Testis (tissue), 3 donors: ENCODE data around the gene ZBTB12. TPM values are rescaled to one million over a fixed set of nuclear protein-coding genes. Genes with fewer than 3 reads are reported as not detected.
"Not testable (repeated sequence)": the region's sequence is repeated elsewhere in the genome, so short reads cannot be mapped to it uniquely, and the experiment has no call there.

Experiments used
- DNase-seq: peaks from one replicate; pipeline ENCODE4 v3.0.0-alpha.2; 2019
- H3K27ac ChIP-seq, 2 donors: fragments of 200-600 bp; sonication (generic); one replicate each; pipeline ENCODE4 v1.5.1; 2019
- H3K27me3 ChIP-seq: fragments of 200-600 bp; sonication (generic); one replicate; pipeline ENCODE4 v1.5.1; 2019
- H3K36me3 ChIP-seq: fragments of 200-600 bp; sonication (generic); one replicate; pipeline ENCODE4 v1.5.1; 2017; ENCODE audit warnings: low read depth; ENCODE audit errors: missing control alignments
- H3K4me1 ChIP-seq: fragments of 200-600 bp; sonication (generic); one replicate; pipeline ENCODE4 v1.5.1; 2019
- H3K4me3 ChIP-seq, 2 donors: fragments of 200-600 bp; sonication (generic); one replicate each; pipeline ENCODE4 v1.5.1; 2017 to 2019
- H3K9me3 ChIP-seq: fragments of 200-600 bp; sonication (generic); one replicate; pipeline ENCODE4 v1.5.1; 2017
- POLR2A ChIP-seq: fragments of 450-650 bp; IDR thresholded peaks from one replicate; pipeline ENCODE4 v1.6.1; 2017; ENCODE audit warnings: antibody characterized with exemption, mild to moderate bottlenecking, moderate library complexity
- WGBS, 2 donors: methylation state at CpG; one replicate each; pipeline ENCODE4 v1.1.5; 2018; 5-methylcytosine and 5-hydroxymethylcytosine counted together
- intact Hi-C: fragments of 100-400 bp; cut with DNase I; formaldehyde crosslinking; loops from one replicate; pipeline ENCODE4 v1.15.1; 2023; ENCODE audit warnings: low total_unique reads
- polyA plus RNA-seq: library from polyadenylated mRNA; stranded (reverse); fragments of 350-450 nt; fragmentation: Illumina TruSeq; extraction: RNeasy Lipid Tissue Mini Kit (QIAGEN cat#74804); gene quantifications from one replicate; pipeline ENCODE4 v1.2.3, GENCODE V29; 2014; ENCODE audit warnings: low read depth, low replicate concordance; ENCODE audit not compliant: insufficient read depth
- small RNA-seq, 2 donors: library from RNA; depleted of rRNA; stranded (forward); fragments of <200 nt; gene quantifications; one replicate each; pipeline ENCODE3, GENCODE V24; 2016
- total RNA-seq, 2 donors: library from RNA; depleted of rRNA; stranded (reverse); fragments of >200 nt; gene quantifications; one replicate each; pipeline ENCODE4 v1.2.3, GENCODE V29; 2016
- TF ChIP-seq, protein P1 (sequence below), 3 experiments: fragments of 450-650 bp in 2 of 3; fragments of 200-600 bp in 1 of 3; sonication (generic) in 1 of 3; IDR thresholded peaks; one replicate each; pipeline ENCODE4 v1.5.1; 2016 to 2019; ENCODE audit warnings: antibody characterized with exemption in 3 of 3, mild to moderate bottlenecking in 2 of 3, moderate library complexity in 1 of 3

ZBTB12 gene
- total and polyA plus RNA-seq, 3 donors from 2014 or later: 5.3 to 6.3 (median 5.6) TPM

DNA sequence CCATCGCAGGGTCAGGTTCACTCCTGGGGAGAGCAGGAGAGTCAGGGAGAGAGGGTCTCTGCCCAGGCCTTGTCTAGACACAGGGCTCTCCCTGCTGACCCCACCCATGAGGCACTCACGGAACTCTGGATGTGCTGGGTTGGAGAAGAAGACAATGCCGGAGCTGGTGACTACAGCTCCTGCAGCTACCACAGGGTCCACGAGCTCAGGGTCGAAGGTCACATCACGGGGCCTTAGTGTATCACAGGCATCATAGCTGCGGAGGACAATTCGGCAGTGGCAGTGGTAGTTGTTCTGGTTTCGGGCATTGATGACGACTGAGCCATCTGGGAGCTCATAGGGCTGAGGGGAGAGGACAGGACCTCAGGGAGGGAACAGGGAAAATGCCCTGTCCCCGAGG lies 42.0 kb downstream of the ZBTB12 start:
- Histone ChIP-seq H3K36me3 (no peaks in the 10 kb centered on the region), H3K27ac (no peak overlapping the region), H3K9me3 (no peaks in the 10 kb centered on the region), H3K27me3 (no peaks in the 10 kb centered on the region), H3K4me1 (peaks cover 18% of the 10 kb centered on the region), H3K4me3 (no peak overlapping the region)
- no peak for DNase-seq
- intact Hi-C loops: no loop called here
- WGBS, 2 donors: 84 to 93% methylated on average over 11 of the region's 11 CpGs
- no peak for TF ChIP-seq POLR2A
- TF ChIP-seq, protein P1, sequence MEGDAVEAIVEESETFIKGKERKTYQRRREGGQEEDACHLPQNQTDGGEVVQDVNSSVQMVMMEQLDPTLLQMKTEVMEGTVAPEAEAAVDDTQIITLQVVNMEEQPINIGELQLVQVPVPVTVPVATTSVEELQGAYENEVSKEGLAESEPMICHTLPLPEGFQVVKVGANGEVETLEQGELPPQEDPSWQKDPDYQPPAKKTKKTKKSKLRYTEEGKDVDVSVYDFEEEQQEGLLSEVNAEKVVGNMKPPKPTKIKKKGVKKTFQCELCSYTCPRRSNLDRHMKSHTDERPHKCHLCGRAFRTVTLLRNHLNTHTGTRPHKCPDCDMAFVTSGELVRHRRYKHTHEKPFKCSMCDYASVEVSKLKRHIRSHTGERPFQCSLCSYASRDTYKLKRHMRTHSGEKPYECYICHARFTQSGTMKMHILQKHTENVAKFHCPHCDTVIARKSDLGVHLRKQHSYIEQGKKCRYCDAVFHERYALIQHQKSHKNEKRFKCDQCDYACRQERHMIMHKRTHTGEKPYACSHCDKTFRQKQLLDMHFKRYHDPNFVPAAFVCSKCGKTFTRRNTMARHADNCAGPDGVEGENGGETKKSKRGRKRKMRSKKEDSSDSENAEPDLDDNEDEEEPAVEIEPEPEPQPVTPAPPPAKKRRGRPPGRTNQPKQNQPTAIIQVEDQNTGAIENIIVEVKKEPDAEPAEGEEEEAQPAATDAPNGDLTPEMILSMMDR (IDR thresholded peaks at IDR 0.05): no peak

DNA sequence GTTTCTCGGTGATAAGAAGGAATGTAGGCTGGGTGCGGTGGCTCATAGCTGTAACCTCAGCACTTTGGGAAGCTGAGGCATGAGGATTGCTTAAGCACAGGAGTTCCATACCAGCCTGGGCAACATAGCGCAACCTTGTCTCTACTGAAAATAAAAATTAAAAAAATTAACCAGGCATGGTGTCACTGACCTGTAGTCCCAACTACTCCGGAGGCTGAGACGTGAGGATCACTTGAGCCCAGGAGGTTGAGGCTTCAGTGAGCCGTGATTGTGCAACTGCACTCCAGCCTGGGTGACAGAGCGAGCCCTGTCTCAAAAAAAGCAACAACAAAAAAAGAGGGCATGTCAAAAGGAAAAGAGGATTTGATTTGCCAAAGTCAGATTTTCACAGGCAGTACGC lies 43.2 kb downstream of the ZBTB12 start:
- TF ChIP-seq, protein P1 (IDR thresholded peaks at IDR 0.05): no peak
- no peak for TF ChIP-seq POLR2A
- no peaks in the 10 kb centered on the region for H3K27me3 ChIP-seq
- H3K27ac ChIP-seq: no peak overlapping the region
- no peaks in the 10 kb centered on the region for H3K36me3 ChIP-seq
- intact Hi-C loops: no loop called here
- no peaks in the 10 kb centered on the region for H3K9me3 ChIP-seq
- no peak overlapping the region for H3K4me3 ChIP-seq
- 80 to 91% methylated on average over 8 of the region's 8 CpGs for WGBS, 2 donors
- peaks cover 12% of the 10 kb centered on the region for H3K4me1 ChIP-seq
- DNase-seq: no peak

DNA sequence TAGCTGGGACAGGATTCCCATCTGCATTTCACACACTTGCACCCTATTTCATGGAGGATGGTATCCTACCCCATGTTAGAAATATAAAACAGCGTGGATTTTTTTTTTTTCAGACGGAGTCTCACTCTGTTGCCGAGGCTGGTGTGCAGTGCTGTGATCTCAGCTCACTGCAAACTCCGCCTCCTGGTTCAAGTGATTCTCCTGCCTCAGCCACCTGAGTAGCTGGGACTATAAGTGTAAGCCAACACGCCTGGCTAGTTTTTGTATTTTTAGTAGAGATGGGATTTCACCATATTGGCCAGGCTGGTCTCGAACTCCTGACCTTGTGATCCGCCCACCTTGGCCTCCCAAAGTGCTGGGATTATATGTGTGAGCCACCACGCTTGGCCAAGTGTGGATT lies 44.1 kb downstream of the ZBTB12 start:
- intact Hi-C loops, H3K27me3 ChIP-seq, H3K9me3 ChIP-seq, DNase-seq, H3K4me3 ChIP-seq, H3K36me3 ChIP-seq, H3K27ac ChIP-seq, H3K4me1 ChIP-seq: not testable (repeated sequence)
- WGBS, 2 donors: 91 to 92% methylated on average over 8 of the region's 8 CpGs

DNA sequence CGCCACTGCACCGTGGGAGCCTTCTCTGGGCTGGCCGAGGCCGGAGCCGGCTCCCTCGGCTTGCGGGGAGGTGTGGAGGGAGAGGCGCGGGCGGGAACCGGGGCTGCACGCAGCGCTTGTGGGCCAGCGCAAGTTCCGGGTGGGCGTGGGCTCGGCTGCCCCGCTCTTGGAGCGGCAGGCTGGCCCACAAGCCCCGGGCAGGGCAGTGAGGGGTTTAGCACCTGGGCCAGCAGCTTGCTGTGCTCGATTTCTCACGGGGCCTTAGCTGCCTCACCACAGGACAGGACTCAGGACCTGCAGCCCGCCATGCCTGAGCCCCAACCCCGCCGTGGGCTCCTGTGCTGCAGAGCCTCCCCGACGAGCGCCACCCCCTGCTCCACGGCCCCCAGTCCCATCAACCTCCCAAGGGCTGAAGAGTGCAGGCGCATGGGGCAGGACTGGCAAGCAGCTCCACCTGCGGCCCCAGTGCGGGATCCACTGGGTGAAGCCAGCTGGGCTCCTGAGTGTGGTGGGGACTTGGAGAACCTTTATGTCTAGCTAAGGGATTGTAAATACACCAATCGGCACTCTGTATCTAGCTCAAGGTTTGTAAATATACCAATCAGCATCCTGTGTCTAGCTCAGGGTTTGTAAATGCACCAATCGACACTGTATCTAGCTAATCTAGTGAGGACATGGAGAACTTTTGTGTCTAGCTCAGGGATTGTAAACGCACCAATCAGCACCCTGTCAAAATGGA lies 49.7 kb downstream of the ZBTB12 start:
- H3K4me1 ChIP-seq, H3K27me3 ChIP-seq, H3K9me3 ChIP-seq, H3K27ac ChIP-seq, intact Hi-C loops, H3K36me3 ChIP-seq, DNase-seq: not testable (repeated sequence)
- 60 to 72% methylated on average over 10 to 35 of the region's 35 CpGs for WGBS, 2 donors
- H3K4me3 ChIP-seq: peak overlapping the region; percentile 7 to 20

DNA sequence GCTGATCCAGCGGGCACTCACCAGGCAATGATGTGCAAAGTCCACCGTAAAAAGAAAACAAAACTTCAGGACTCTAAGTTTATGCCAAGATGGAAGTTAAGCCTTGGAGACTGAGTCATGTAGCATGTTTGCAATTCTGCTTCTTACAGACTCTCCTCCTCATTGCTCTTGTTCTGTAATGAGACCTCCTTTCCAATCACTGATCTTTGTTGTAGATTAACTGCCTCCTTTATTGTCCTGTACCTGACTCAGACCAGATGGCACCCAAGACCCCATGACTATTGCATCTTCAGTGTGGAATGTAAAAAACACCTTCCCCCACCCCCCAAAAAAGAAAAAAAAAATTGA lies 50.4 kb downstream of the ZBTB12 start:
- WGBS, 2 donors: 66% methylated on average over 2 of the region's 2 CpGs
- intact Hi-C loops: no loop called here
- H3K4me1 ChIP-seq: no peaks in the 10 kb centered on the region

DNA sequence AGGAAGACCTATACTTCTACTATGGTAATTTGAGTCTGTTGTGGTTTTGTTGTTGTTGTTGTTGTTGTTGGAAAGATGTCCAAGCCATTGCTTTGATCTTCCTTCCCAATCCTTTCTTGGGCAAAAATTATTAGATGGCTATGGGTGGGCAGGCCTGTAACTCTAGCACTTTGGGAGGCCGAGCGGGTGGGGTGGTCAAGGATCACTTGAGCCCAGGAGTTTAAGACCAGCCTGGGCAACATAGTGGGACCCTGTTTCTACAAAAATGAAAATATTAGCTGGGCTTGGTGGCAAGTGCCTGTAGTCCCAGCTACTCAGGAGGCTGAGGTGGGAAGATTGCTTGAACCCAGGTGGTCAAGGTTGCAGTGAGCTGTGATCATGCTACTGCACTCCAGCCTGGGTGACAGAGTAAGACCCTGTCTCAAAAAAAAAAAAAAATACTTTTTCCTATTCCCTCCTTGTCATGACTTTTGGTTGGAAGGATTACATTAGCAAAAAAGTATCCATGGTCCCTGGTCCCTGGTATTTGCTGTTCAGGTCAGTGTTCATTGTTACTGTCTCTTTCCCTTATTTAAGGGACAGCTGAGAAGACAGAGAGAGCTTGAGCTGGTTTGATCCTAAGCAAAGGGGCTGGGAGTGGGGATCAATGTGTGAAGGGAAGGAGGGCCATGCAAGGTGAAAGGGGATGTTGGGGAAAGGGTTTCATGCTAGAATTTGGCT lies 51.0 kb downstream of the ZBTB12 start:
- Histone ChIP-seq H3K27ac (no peak overlapping the region), H3K27me3 (no peaks in the 10 kb centered on the region), H3K36me3 (no peaks in the 10 kb centered on the region), H3K9me3 (no peaks in the 10 kb centered on the region), H3K4me1 (no peaks in the 10 kb centered on the region), H3K4me3 (no peak overlapping the region)
- WGBS, 2 donors: 95 to 100% methylated on average over 2 of the region's 2 CpGs
- intact Hi-C loops: no loop called here
- TF ChIP-seq POLR2A: no peak
- TF ChIP-seq, protein P1 (IDR thresholded peaks at IDR 0.05): no peak
- DNase-seq: no peak

More for the DNA sequence above, 50.4 kb downstream of the ZBTB12 start:
- no peaks in the 10 kb centered on the region for H3K9me3 ChIP-seq
- no peaks in the 10 kb centered on the region for H3K36me3 ChIP-seq
- TF ChIP-seq POLR2A: no peak
- no peak overlapping the region for H3K4me3 ChIP-seq
- no peak overlapping the region for H3K27ac ChIP-seq
- no peak for DNase-seq
- H3K27me3 ChIP-seq: no peaks in the 10 kb centered on the region

Small RNA genes lying within 50 kb of the gene (small RNA-seq; reads per million reads assigned to genes)
- gene AL645922.1: 0 reads per million in 2 donors

Other genes starting within 250 kb of the ZBTB12 start
Only the 30 nearest of the 37 such genes appear.
- gene LY6G5C, start 221.0 kb downstream of the ZBTB12 start, total RNA-seq: 10 to 100 TPM in 1 of 2 donors, 1 to 10 TPM in 1; 8.7 to 18.3 TPM
- gene LY6G5C, start 221.0 kb downstream of the ZBTB12 start, polyA plus RNA-seq: 14.0 TPM
- gene ABHD16A, start 198.8 kb downstream of the ZBTB12 start, total RNA-seq: 10 to 100 TPM; 77.0 to 85.9 TPM
- 108 TPM for gene ABHD16A, start 198.8 kb downstream of the ZBTB12 start, polyA plus RNA-seq
- not detected for gene LY6G6F, start 195.2 kb downstream of the ZBTB12 start, total RNA-seq
- 0.41 TPM for gene LY6G6F, start 195.2 kb downstream of the ZBTB12 start, polyA plus RNA-seq
- gene LY6G6D, start 186.7 kb downstream of the ZBTB12 start, total RNA-seq: not detected
- gene LY6G6D, start 186.7 kb downstream of the ZBTB12 start, polyA plus RNA-seq: not detected
- under 1 TPM in 1 of 2 donors, not detected in 1; 0.39 TPM for gene LY6G6C, start 180.3 kb downstream of the ZBTB12 start, total RNA-seq
- gene LY6G6C, start 180.3 kb downstream of the ZBTB12 start, polyA plus RNA-seq: 1.4 TPM
- under 1 TPM; 0.74 to 0.94 TPM for gene MPIG6B, start 178.7 kb downstream of the ZBTB12 start, total RNA-seq
- gene MPIG6B, start 178.7 kb downstream of the ZBTB12 start, polyA plus RNA-seq: 1.3 TPM
- gene DDAH2, start 172.8 kb downstream of the ZBTB12 start, total RNA-seq: 10 to 100 TPM; 19.6 to 38.0 TPM
- 50.8 TPM for gene DDAH2, start 172.8 kb downstream of the ZBTB12 start, polyA plus RNA-seq
- 10 to 100 TPM; 35.4 to 93.5 TPM for gene CLIC1, start 165.6 kb downstream of the ZBTB12 start, total RNA-seq
- gene CLIC1, start 165.6 kb downstream of the ZBTB12 start, polyA plus RNA-seq: 130 TPM
- 100 to 1,000 TPM in 1 of 2 donors, 10 to 100 TPM in 1; 77.6 to 135 TPM for gene MSH5, start 162.1 kb downstream of the ZBTB12 start, total RNA-seq
- gene MSH5, start 162.1 kb downstream of the ZBTB12 start, polyA plus RNA-seq: 36.2 TPM
- gene SAPCD1, start 139.4 kb downstream of the ZBTB12 start, total RNA-seq: 10 to 100 TPM; 10.4 to 11.6 TPM
- 5.9 TPM for gene SAPCD1, start 139.4 kb downstream of the ZBTB12 start, polyA plus RNA-seq
- gene VWA7, start 124.8 kb downstream of the ZBTB12 start, total RNA-seq: 1 to 10 TPM; 3.1 to 6.3 TPM
- gene VWA7, start 124.8 kb downstream of the ZBTB12 start, polyA plus RNA-seq: 2.7 TPM
- gene VARS1, start 106.3 kb downstream of the ZBTB12 start, total RNA-seq: 100 to 1,000 TPM in 1 of 2 donors, 10 to 100 TPM in 1; 94.8 to 131 TPM
- gene VARS1, start 106.3 kb downstream of the ZBTB12 start, polyA plus RNA-seq: 156 TPM
- 10 to 100 TPM; 43.3 to 49.6 TPM for gene LSM2, start 95.1 kb downstream of the ZBTB12 start, total RNA-seq
- 55.5 TPM for gene LSM2, start 95.1 kb downstream of the ZBTB12 start, polyA plus RNA-seq
- gene HSPA1L, start 86.8 kb downstream of the ZBTB12 start, total RNA-seq: 10 to 100 TPM; 30.3 to 87.9 TPM
- gene HSPA1L, start 86.8 kb downstream of the ZBTB12 start, polyA plus RNA-seq: 103 TPM
- gene HSPA1A, start 86.5 kb downstream of the ZBTB12 start, total RNA-seq: 100 to 1,000 TPM; 113 to 151 TPM
- gene HSPA1A, start 86.5 kb downstream of the ZBTB12 start, polyA plus RNA-seq: 90.4 TPM
- gene HSPA1B, start 74.3 kb downstream of the ZBTB12 start, total RNA-seq: 100 to 1,000 TPM; 167 to 204 TPM
- 127 TPM for gene HSPA1B, start 74.3 kb downstream of the ZBTB12 start, polyA plus RNA-seq
- gene NEU1, start 39.3 kb downstream of the ZBTB12 start, total RNA-seq: 10 to 100 TPM; 31.7 to 65.9 TPM
- gene NEU1, start 39.3 kb downstream of the ZBTB12 start, polyA plus RNA-seq: 27.4 TPM
- 1 to 10 TPM in 1 of 2 donors, under 1 TPM in 1; 0.87 to 1.2 TPM for gene SLC44A4, start 23.1 kb downstream of the ZBTB12 start, total RNA-seq
- gene SLC44A4, start 23.1 kb downstream of the ZBTB12 start, polyA plus RNA-seq: 6.3 TPM
- gene EHMT2, start 4.4 kb downstream of the ZBTB12 start, total RNA-seq: 100 to 1,000 TPM; 102 to 106 TPM
- 82.2 TPM for gene EHMT2, start 4.4 kb downstream of the ZBTB12 start, polyA plus RNA-seq
- gene C2, start 25.6 kb upstream of the ZBTB12 start, total RNA-seq: 1 to 10 TPM; 5.1 to 6.3 TPM
- 24.8 TPM for gene C2, start 25.6 kb upstream of the ZBTB12 start, polyA plus RNA-seq
- gene CFB, start 44.0 kb upstream of the ZBTB12 start, total RNA-seq: 1 to 10 TPM; 4.8 to 5.8 TPM
- gene CFB, start 44.0 kb upstream of the ZBTB12 start, polyA plus RNA-seq: 38.6 TPM
- 100 to 1,000 TPM; 181 to 219 TPM for gene NELFE, start 56.9 kb upstream of the ZBTB12 start, total RNA-seq
- gene NELFE, start 56.9 kb upstream of the ZBTB12 start, polyA plus RNA-seq: 292 TPM
- 10 to 100 TPM; 59.2 to 73.0 TPM for gene SKIC2, start 57.1 kb upstream of the ZBTB12 start, total RNA-seq
- gene SKIC2, start 57.1 kb upstream of the ZBTB12 start, polyA plus RNA-seq: 39.6 TPM
- 10 to 100 TPM; 43.7 to 59.1 TPM for gene DXO, start 70.1 kb upstream of the ZBTB12 start, total RNA-seq
- gene DXO, start 70.1 kb upstream of the ZBTB12 start, polyA plus RNA-seq: 96.6 TPM
- 100 to 1,000 TPM in 1 of 2 donors, 10 to 100 TPM in 1; 24.6 to 123 TPM for gene C4A, start 80.0 kb upstream of the ZBTB12 start, total RNA-seq
- gene C4A, start 80.0 kb upstream of the ZBTB12 start, polyA plus RNA-seq: 114 TPM
- gene C4B, start 112.7 kb upstream of the ZBTB12 start, total RNA-seq: 10 to 100 TPM; 21.3 to 96.7 TPM
- gene C4B, start 112.7 kb upstream of the ZBTB12 start, polyA plus RNA-seq: 125 TPM
- 1 to 10 TPM in 1 of 2 donors, under 1 TPM in 1; 0.81 to 1.7 TPM for gene CYP21A2, start 136.3 kb upstream of the ZBTB12 start, total RNA-seq
- gene CYP21A2, start 136.3 kb upstream of the ZBTB12 start, polyA plus RNA-seq: 0.96 TPM
- gene TNXB, start 207.3 kb upstream of the ZBTB12 start, total RNA-seq: 10 to 100 TPM; 42.4 to 44.0 TPM
- 78.2 TPM for gene TNXB, start 207.3 kb upstream of the ZBTB12 start, polyA plus RNA-seq
- 100 to 1,000 TPM; 120 to 138 TPM for gene ATF6B, start 226.2 kb upstream of the ZBTB12 start, total RNA-seq
- 76.3 TPM for gene ATF6B, start 226.2 kb upstream of the ZBTB12 start, polyA plus RNA-seq
- gene FKBPL, start 228.2 kb upstream of the ZBTB12 start, total RNA-seq: 1 to 10 TPM; 7.2 to 9.5 TPM
- 11.6 TPM for gene FKBPL, start 228.2 kb upstream of the ZBTB12 start, polyA plus RNA-seq